Measurements from ENCODE around the gene YAF2. TPM values are rescaled to one million over a fixed set of nuclear protein-coding genes. Genes with fewer than 3 reads are reported as not detected.

YAF2 gene
- total and polyA plus RNA-seq, 2 donors (not counting 1 experiment from before 2014, with no cell fraction given): 11.6 to 41.9 TPM

- Histone ChIP-seq H3K9ac (ENCODE audit: low read length) (no peak overlapping the region), H3K9me3 (ENCODE audit: control extremely low read depth in 1 of 3, control insufficient read depth in 2 of 3, insufficient read depth in 1 of 3, low read length in 2 of 3) (no peaks in the 10 kb centered on the region), H3K27me3 (replicated peaks in 1 of 4; ENCODE audit: control extremely low read depth in 1 of 4, control insufficient read depth in 3 of 4, insufficient read depth in 4 of 4, low read length in 3 of 4) (no peaks in the 10 kb centered on the region), H3K27ac (ENCODE audit: low read length in 2 of 2) (no peak overlapping the region), H3K4me2 (replicated peaks; ENCODE audit: low read depth, low read length, poor library complexity, severe bottlenecking) (no peak overlapping the region), H3K4me1 (ENCODE audit: control insufficient read depth in 2 of 2, insufficient read depth in 2 of 2, low read length in 2 of 2) (peaks cover 8 to 12% of the 10 kb centered on the region in 2 donors), H3K4me3 (ENCODE audit: control extremely low read depth in 1 of 5, extremely low read depth in 1 of 5, insufficient read depth in 1 of 5, low read depth in 2 of 5, low read length in 4 of 5) (no peak overlapping the region), H2AFZ (ENCODE audit: insufficient read depth, low read depth, low read length, poor library complexity, severe bottlenecking) (no peak overlapping the region), H3K79me2 (ENCODE audit: control insufficient read depth, insufficient read depth, low read length) (peaks cover 70% of the 10 kb centered on the region), H3K36me3 (replicated peaks in 1 of 2; ENCODE audit: control extremely low read depth in 1 of 2, control insufficient read depth in 1 of 2, extremely low read depth in 1 of 2, insufficient read depth in 2 of 2, low read length in 1 of 2) (no peaks in the 10 kb centered on the region), H4K20me1 (ENCODE audit: control insufficient read depth, insufficient read depth, low read length, poor library complexity, severe bottlenecking) (peaks cover 44% of the 10 kb centered on the region)
- no peaks in the 10 kb centered on the region for H3K9me3 Mint-ChIP-seq (ENCODE audit: insufficient read depth)
- ChIA-PET POLR2A (no interaction called here), CTCF (interaction anchor here (1.0 to 1.9 kb wide), 2 partner anchors 15 to 204 kb away, joined by 4 read pairs; partner anchors contain the start of gene GXYLT1)
- H3K27ac Mint-ChIP-seq: no peak overlapping the region
- H3K4me3 Mint-ChIP-seq: no peak overlapping the region
- intact Hi-C loops (cut with micrococcal nuclease): loop anchor here (1.0 to 5.0 kb wide), 3 partner anchors 203 to 438 kb away; no protein-coding TSS in a partner anchor
- no peak for ATAC-seq (ENCODE audit: low read depth)
- no peaks in the 10 kb centered on the region for H3K27me3 Mint-ChIP-seq
- 60% methylated on average over 1 of the region's 4 CpGs for WGBS (ENCODE audit: insufficient coverage)
- peaks cover 33% of the 10 kb centered on the region for H3K4me1 Mint-ChIP-seq
- peak; percentile 71 for TF ChIP-seq CTCF (IDR thresholded peaks at IDR 0.05)
- TF ChIP-seq EZH2 (IDR thresholded peaks at IDR 0.05; ENCODE audit: borderline replicate concordance, insufficient read depth, low read depth, low read length, poor library complexity, severe bottlenecking): no peak
- peak; percentile 57 for DNase-seq
Observed at GRCh38 chr12:42129595-42130204, 108.3 kb downstream of the YAF2 start.

GRCh38 chr12:42128888-42129287 lies 109.2 kb downstream of the YAF2 start:
- H3K27ac ChIP-seq (ENCODE audit: low read length in 2 of 2): no peak overlapping the region
- H3K36me3 ChIP-seq (replicated peaks in 1 of 2; ENCODE audit: control extremely low read depth in 1 of 2, control insufficient read depth in 1 of 2, extremely low read depth in 1 of 2, insufficient read depth in 2 of 2, low read length in 1 of 2): no peaks in the 10 kb centered on the region
- no peak for DNase-seq
- H3K4me3 Mint-ChIP-seq: no peak overlapping the region
- H2AFZ ChIP-seq (ENCODE audit: insufficient read depth, low read depth, low read length, poor library complexity, severe bottlenecking): no peak overlapping the region
- no peak for ATAC-seq (ENCODE audit: low read depth)
- TF ChIP-seq EZH2 (IDR thresholded peaks at IDR 0.05; ENCODE audit: borderline replicate concordance, insufficient read depth, low read depth, low read length, poor library complexity, severe bottlenecking) (no peak), CTCF (IDR thresholded peaks at IDR 0.05) (no peak)
- H3K4me1 ChIP-seq (ENCODE audit: control insufficient read depth in 2 of 2, insufficient read depth in 2 of 2, low read length in 2 of 2): peaks cover 9 to 13% of the 10 kb centered on the region in 2 donors
- POLR2A ChIA-PET: no interaction called here
- peaks cover 30% of the 10 kb centered on the region for H3K4me1 Mint-ChIP-seq
- peaks cover 65% of the 10 kb centered on the region for H3K79me2 ChIP-seq (ENCODE audit: control insufficient read depth, insufficient read depth, low read length)
- intact Hi-C loops (cut with micrococcal nuclease): loop anchor here (1.0 to 5.0 kb wide), 3 partner anchors 203 to 438 kb away; no protein-coding TSS in a partner anchor
- no peaks in the 10 kb centered on the region for H3K27me3 Mint-ChIP-seq
- H3K27me3 ChIP-seq (replicated peaks in 1 of 4; ENCODE audit: control extremely low read depth in 1 of 4, control insufficient read depth in 3 of 4, insufficient read depth in 4 of 4, low read length in 3 of 4): no peaks in the 10 kb centered on the region
- H3K27ac Mint-ChIP-seq: no peak overlapping the region
- no peaks in the 10 kb centered on the region for H3K9me3 ChIP-seq (ENCODE audit: control extremely low read depth in 1 of 3, control insufficient read depth in 2 of 3, insufficient read depth in 1 of 3, low read length in 2 of 3)
- H3K9ac ChIP-seq (ENCODE audit: low read length): no peak overlapping the region
- H3K4me2 ChIP-seq (replicated peaks; ENCODE audit: low read depth, low read length, poor library complexity, severe bottlenecking): no peak overlapping the region
- no peak overlapping the region for H3K4me3 ChIP-seq (ENCODE audit: control extremely low read depth in 1 of 5, extremely low read depth in 1 of 5, insufficient read depth in 1 of 5, low read depth in 2 of 5, low read length in 4 of 5)
- peaks cover 38% of the 10 kb centered on the region for H4K20me1 ChIP-seq (ENCODE audit: control insufficient read depth, insufficient read depth, low read length, poor library complexity, severe bottlenecking)
- no peaks in the 10 kb centered on the region for H3K9me3 Mint-ChIP-seq (ENCODE audit: insufficient read depth)
- WGBS (ENCODE audit: insufficient coverage): 100% methylated on average over 2 of the region's 6 CpGs
- CTCF ChIA-PET: interaction anchor here (1.0 to 1.9 kb wide), 2 partner anchors 16 to 205 kb away, joined by 4 read pairs; partner anchors contain the start of gene GXYLT1
